OCI-LY1 (cell line): ENCODE measurements around the gene GCK.

Source experiments
- H2AFZ ChIP-seq: fragments of 200-600 bp; sonication (generic), shearing (Covaris generic); 2 replicates; pipeline ENCODE4 v1.6.0; 2014; ENCODE audit warnings: antibody characterized with exemption, mild to moderate bottlenecking, low read length
- H3F3A ChIP-seq: fragments of 200-600 bp; sonication (generic), shearing (Covaris generic); 2 replicates; pipeline ENCODE4 v1.6.0; 2014; ENCODE audit warnings: mild to moderate bottlenecking, antibody characterized with exemption, low read length, moderate library complexity; ENCODE audit not compliant: insufficient read depth
- H3K27ac ChIP-seq: fragments of 200-600 bp; sonication (generic); 2 replicates; pipeline ENCODE4 v1.5.1; 2014; ENCODE audit warnings: low read length, mixed run types, mild to moderate bottlenecking, low read depth; ENCODE audit not compliant: poor library complexity, severe bottlenecking
- H3K27me3 ChIP-seq: fragments of 200-600 bp; sonication (generic); 2 replicates; pipeline ENCODE4 v1.6.0; 2014; ENCODE audit warnings: antibody characterized with exemption, mild to moderate bottlenecking, low read length, moderate library complexity; ENCODE audit not compliant: insufficient read depth
- H3K36me3 ChIP-seq: fragments of 200-600 bp; sonication (generic); 2 replicates; pipeline ENCODE4 v1.6.1; 2014; ENCODE audit warnings: mild to moderate bottlenecking, antibody characterized with exemption, low read length, moderate library complexity, mixed read lengths; ENCODE audit not compliant: insufficient read depth
- H3K4me1 ChIP-seq: fragments of 200-600 bp; sonication (generic); 2 replicates; pipeline ENCODE4 v1.5.1; 2014; ENCODE audit warnings: mild to moderate bottlenecking, low read length, moderate library complexity; ENCODE audit not compliant: insufficient read depth, severe bottlenecking
- H3K4me2 ChIP-seq: fragments of 200-600 bp; sonication (generic), shearing (Covaris generic); 2 replicates; pipeline ENCODE4 v1.6.1; 2014; ENCODE audit warnings: low read length
- H3K4me3 ChIP-seq: fragments of 200-600 bp; sonication (generic); 2 replicates; pipeline ENCODE4 v1.5.1; 2014; ENCODE audit warnings: low read length, low read depth, mild to moderate bottlenecking, mixed read lengths; ENCODE audit not compliant: poor library complexity, severe bottlenecking
- H3K79me2 ChIP-seq: fragments of 200-600 bp; shearing (Covaris generic); 2 replicates; pipeline ENCODE4 v1.6.1; 2016; ENCODE audit warnings: mixed run types, low read length, mixed read lengths; ENCODE audit not compliant: insufficient read depth
- H3K9ac ChIP-seq: fragments of 200-600 bp; sonication (generic), shearing (Covaris generic); 2 replicates; pipeline ENCODE4 v1.6.1; 2014; ENCODE audit warnings: mild to moderate bottlenecking, low read length, mixed read lengths
- H3K9me2 ChIP-seq: fragments of 200-600 bp; sonication (generic), shearing (Covaris generic); 2 replicates; pipeline ENCODE4 v1.6.1; 2014; ENCODE audit warnings: low read depth, mild to moderate bottlenecking, low read length, mixed read lengths
- H3K9me3 ChIP-seq: fragments of 200-600 bp; shearing (Covaris generic); 2 replicates; pipeline ENCODE4 v1.6.1; 2014; ENCODE audit warnings: low read length, mixed read lengths
- H4K20me1 ChIP-seq: fragments of 200-600 bp; sonication (generic), shearing (Covaris generic); 2 replicates; pipeline ENCODE4 v1.6.0; 2016; ENCODE audit warnings: mild to moderate bottlenecking, low read length; ENCODE audit not compliant: insufficient read depth
- CTCF ChIP-seq: fragments of 200-600 bp; sonication (generic), shearing (Covaris generic); IDR thresholded peaks from 2 replicates; pipeline ENCODE4 v1.5.1; 2017; ENCODE audit warnings: mild to moderate bottlenecking, antibody characterized with exemption, low read length, moderate library complexity, mixed read lengths
- EZH2 ChIP-seq: fragments of 200-600 bp; sonication (generic), shearing (Covaris generic); IDR thresholded peaks from 2 replicates; pipeline ENCODE4 v1.8.0; 2017; ENCODE audit warnings: borderline replicate concordance, mixed run types, mild to moderate bottlenecking, antibody characterized with exemption, low read length, moderate library complexity, mixed read lengths

Gene GCK

GRCh38 chr7:44213877-44214388 lies 24.7 kb upstream of the GCK start:
- Histone ChIP-seq H3K79me2 (no peaks in the 10 kb centered on the region), H3K9ac (peak overlapping the region; percentile 15; the same call in 1 of the 2 replicates), H3K27ac (peak overlapping the region; percentile 14), H3K4me3 (no peak overlapping the region), H2AFZ (no peak overlapping the region), H3K9me2 (no peaks in the 10 kb centered on the region), H4K20me1 (no peaks in the 10 kb centered on the region), H3F3A (no peaks in the 10 kb centered on the region), H3K9me3 (no peaks in the 10 kb centered on the region), H3K4me1 (peaks cover 11% of the 10 kb centered on the region), H3K27me3 (no peaks in the 10 kb centered on the region), H3K4me2 (no peak overlapping the region), H3K36me3 (peaks cover 45% of the 10 kb centered on the region)
- TF ChIP-seq EZH2: no peak
- TF ChIP-seq CTCF: no peak

- H3K4me1 ChIP-seq: peaks cover 11% of the 10 kb centered on the region
- H3K9ac ChIP-seq: no peak overlapping the region
- no peaks in the 10 kb centered on the region for H3K9me2 ChIP-seq
- TF ChIP-seq EZH2 (no peak), CTCF (no peak)
- H3K27me3 ChIP-seq: no peaks in the 10 kb centered on the region
- no peak overlapping the region for H3K27ac ChIP-seq
- no peak overlapping the region for H3K4me3 ChIP-seq
- no peak overlapping the region for H3K4me2 ChIP-seq
- H3K9me3 ChIP-seq: no peaks in the 10 kb centered on the region
- H3K79me2 ChIP-seq: no peaks in the 10 kb centered on the region
- H4K20me1 ChIP-seq: no peaks in the 10 kb centered on the region
- no peaks in the 10 kb centered on the region for H3F3A ChIP-seq
- H2AFZ ChIP-seq: no peak overlapping the region
- peaks cover 51% of the 10 kb centered on the region for H3K36me3 ChIP-seq
Measured at GRCh38 chr7:44213206-44213876, 24.1 kb upstream of the GCK start.

- no peaks in the 10 kb centered on the region for H3K9me3 ChIP-seq
- no peak overlapping the region for H3K27ac ChIP-seq
- no peaks in the 10 kb centered on the region for H3F3A ChIP-seq
- no peaks in the 10 kb centered on the region for H4K20me1 ChIP-seq
- H3K27me3 ChIP-seq: no peaks in the 10 kb centered on the region
- no peak overlapping the region for H2AFZ ChIP-seq
- H3K9ac ChIP-seq: no peak overlapping the region
- H3K79me2 ChIP-seq: no peaks in the 10 kb centered on the region
- no peaks in the 10 kb centered on the region for H3K9me2 ChIP-seq
- TF ChIP-seq CTCF: no peak
- no peak for TF ChIP-seq EZH2
- H3K4me3 ChIP-seq: no peak overlapping the region
- H3K36me3 ChIP-seq: peaks cover 57% of the 10 kb centered on the region
- H3K4me1 ChIP-seq: peaks cover 11% of the 10 kb centered on the region
- H3K4me2 ChIP-seq: no peak overlapping the region
Measured at GRCh38 chr7:44212581-44213184, 23.4 kb upstream of the GCK start.
